Type B pancreatic cell (in vitro differentiated cells): Measurements from ENCODE around the gene KLHDC8B. TPM values are rescaled to one million over a fixed set of nuclear protein-coding genes. Genes with fewer than 3 reads are reported as not detected.
"Not testable (repeated sequence)": the region's sequence is repeated elsewhere in the genome, so short reads cannot be mapped to it uniquely, and the experiment has no call there.

Source experiments
- DNase-seq: peaks from one replicate; pipeline ENCODE4 v3.0.0; 2021; ENCODE audit warnings: mixed read lengths; ENCODE audit not compliant: unreplicated experiment; ENCODE audit errors: extremely low spot score
- H3K27ac Mint-ChIP-seq: 2 replicates; pipeline ENCODE4 v1.8.0; 2021; ENCODE audit warnings: mild to moderate bottlenecking, mixed read lengths
- H3K27me3 Mint-ChIP-seq: 2 replicates; pipeline ENCODE4 v1.8.0; 2021; ENCODE audit warnings: mixed read lengths
- H3K36me3 Mint-ChIP-seq: 2 replicates; pipeline ENCODE4 v1.8.0; 2021; ENCODE audit warnings: mixed read lengths
- H3K4me1 Mint-ChIP-seq: one replicate; pipeline ENCODE4 v1.8.0; 2021; ENCODE audit warnings: mixed read lengths; ENCODE audit not compliant: unreplicated experiment
- H3K4me3 Mint-ChIP-seq: 2 replicates; pipeline ENCODE4 v1.8.0; 2021; ENCODE audit warnings: mild to moderate bottlenecking, mixed read lengths
- H3K9me3 Mint-ChIP-seq: 2 replicates; pipeline ENCODE4 v1.8.0; 2021; ENCODE audit warnings: mixed read lengths
- total RNA-seq: library from RNA; stranded (reverse); gene quantifications from 2 replicates; pipeline ENCODE4 v1.2.1, GENCODE V29; 2021; ENCODE audit warnings: low replicate concordance
- TF ChIP-seq, protein P1 (sequence below): fragments of 200-600 bp; sonication (generic); conservative IDR thresholded peaks from 2 replicates; pipeline ENCODE4 v1.5.0; 2021; ENCODE audit warnings: antibody characterized with exemption, mild to moderate bottlenecking

The KLHDC8B gene
- total RNA-seq, 1 donor from 2014 or later = 42.1 TPM

DNA sequence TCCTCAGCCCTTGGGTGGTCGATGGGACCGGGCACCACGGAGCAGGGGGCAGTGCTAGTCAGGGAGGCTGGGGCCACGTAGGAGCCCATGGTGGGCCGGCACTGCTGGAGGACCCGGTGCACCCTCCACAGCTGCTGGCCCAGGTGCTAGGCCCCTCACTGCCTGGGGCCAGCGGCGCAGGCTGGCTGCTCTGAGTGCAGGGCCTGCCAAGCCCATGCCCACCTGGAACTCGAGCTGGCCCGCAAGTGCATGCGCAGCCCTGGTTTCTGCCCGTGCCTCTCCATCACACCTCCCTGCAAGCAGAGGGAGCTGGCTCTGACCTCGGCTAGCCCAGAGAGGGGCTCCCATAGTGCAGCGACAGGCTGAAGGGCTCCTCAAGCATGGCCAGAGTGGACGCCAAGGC, 42.1 kb downstream of the KLHDC8B start:
- Mint-ChIP-seq H3K36me3 (peaks cover under 1% of the 10 kb centered on the region), H3K27me3 (no peaks in the 10 kb centered on the region), H3K4me3 (no peak overlapping the region)

DNA sequence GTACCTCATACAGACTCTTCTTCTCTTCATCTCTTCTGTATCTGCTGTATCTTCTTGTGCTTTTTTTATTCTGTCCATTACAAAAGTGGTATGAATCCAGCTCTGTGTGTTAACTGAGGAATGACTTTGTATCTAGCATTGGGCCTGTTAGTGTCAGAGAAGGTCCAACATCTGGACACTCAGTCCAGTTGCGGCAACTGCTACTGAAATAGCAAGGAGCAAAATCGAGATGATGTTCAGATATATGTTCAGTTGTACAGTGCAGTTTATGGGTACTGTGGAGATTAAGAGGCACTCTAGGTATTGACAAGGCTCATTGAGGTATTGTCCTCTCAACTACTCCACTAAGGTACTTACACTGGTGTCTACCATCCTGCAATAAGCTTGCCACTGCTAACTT, 42.6 kb downstream of the KLHDC8B start:
- peaks cover 12% of the 10 kb centered on the region for H3K9me3 Mint-ChIP-seq
- H3K4me1 Mint-ChIP-seq = no peaks in the 10 kb centered on the region
- no peak overlapping the region for H3K4me3 Mint-ChIP-seq
- no peak overlapping the region for H3K27ac Mint-ChIP-seq
- no peak for DNase-seq
- TF ChIP-seq, protein P1, sequence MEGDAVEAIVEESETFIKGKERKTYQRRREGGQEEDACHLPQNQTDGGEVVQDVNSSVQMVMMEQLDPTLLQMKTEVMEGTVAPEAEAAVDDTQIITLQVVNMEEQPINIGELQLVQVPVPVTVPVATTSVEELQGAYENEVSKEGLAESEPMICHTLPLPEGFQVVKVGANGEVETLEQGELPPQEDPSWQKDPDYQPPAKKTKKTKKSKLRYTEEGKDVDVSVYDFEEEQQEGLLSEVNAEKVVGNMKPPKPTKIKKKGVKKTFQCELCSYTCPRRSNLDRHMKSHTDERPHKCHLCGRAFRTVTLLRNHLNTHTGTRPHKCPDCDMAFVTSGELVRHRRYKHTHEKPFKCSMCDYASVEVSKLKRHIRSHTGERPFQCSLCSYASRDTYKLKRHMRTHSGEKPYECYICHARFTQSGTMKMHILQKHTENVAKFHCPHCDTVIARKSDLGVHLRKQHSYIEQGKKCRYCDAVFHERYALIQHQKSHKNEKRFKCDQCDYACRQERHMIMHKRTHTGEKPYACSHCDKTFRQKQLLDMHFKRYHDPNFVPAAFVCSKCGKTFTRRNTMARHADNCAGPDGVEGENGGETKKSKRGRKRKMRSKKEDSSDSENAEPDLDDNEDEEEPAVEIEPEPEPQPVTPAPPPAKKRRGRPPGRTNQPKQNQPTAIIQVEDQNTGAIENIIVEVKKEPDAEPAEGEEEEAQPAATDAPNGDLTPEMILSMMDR = no peak
- peaks cover 3% of the 10 kb centered on the region for H3K36me3 Mint-ChIP-seq
- no peaks in the 10 kb centered on the region for H3K27me3 Mint-ChIP-seq

More for the DNA sequence above, 42.1 kb downstream of the KLHDC8B start:
- Mint-ChIP-seq H3K4me1 (no peaks in the 10 kb centered on the region), H3K27ac (no peak overlapping the region), H3K9me3 (peaks cover 12% of the 10 kb centered on the region)
- TF ChIP-seq, protein P1 = no peak
- no peak for DNase-seq

DNA sequence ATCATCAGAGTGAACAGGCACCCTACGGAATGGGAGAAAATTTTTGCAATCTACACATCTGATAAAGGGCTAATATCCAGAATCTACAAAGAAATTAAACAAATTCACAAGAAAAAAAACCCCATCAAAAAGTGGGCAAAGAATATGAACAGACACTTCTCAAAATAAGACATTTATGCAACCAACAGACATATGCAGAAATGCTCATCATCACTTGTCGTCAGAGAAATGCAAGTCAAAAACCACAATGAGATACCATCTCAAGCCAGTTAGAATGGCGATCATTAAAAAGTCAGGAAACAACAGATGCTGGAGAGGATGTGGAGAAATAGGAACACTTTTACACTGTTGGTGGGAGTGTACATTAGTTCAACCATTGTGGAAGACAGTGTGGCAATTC, 45.3 kb downstream of the KLHDC8B start:
- peaks cover 14% of the 10 kb centered on the region for H3K9me3 Mint-ChIP-seq

DNA sequence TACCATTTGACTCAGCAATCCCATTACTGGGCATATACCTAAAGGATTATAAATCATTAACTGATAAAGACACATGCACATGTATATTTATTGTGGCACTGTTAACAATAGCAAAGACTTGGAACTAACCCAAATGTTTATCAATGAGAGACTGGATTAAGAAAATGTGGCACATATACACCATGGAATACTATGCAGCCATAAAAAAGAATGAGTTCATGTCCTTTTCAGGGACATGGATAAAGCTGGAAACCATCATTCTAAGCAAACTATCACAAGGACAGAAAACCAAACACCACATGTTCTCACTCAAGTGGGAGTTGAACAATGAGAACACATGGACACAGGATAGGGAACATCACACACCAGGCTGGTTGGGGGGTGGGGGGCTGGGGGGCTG, 45.7 kb downstream of the KLHDC8B start:
- peaks cover 19% of the 10 kb centered on the region for H3K9me3 Mint-ChIP-seq
- not testable (repeated sequence) for H3K27me3 Mint-ChIP-seq, H3K36me3 Mint-ChIP-seq, H3K4me1 Mint-ChIP-seq, H3K4me3 Mint-ChIP-seq, DNase-seq
- peak overlapping the region; percentile 69 for H3K27ac Mint-ChIP-seq

More for the DNA sequence above, 45.3 kb downstream of the KLHDC8B start:
- not testable (repeated sequence) for H3K4me3 Mint-ChIP-seq, H3K27me3 Mint-ChIP-seq, H3K36me3 Mint-ChIP-seq, DNase-seq, H3K4me1 Mint-ChIP-seq
- peak overlapping the region; percentile 69 for H3K27ac Mint-ChIP-seq

DNA sequence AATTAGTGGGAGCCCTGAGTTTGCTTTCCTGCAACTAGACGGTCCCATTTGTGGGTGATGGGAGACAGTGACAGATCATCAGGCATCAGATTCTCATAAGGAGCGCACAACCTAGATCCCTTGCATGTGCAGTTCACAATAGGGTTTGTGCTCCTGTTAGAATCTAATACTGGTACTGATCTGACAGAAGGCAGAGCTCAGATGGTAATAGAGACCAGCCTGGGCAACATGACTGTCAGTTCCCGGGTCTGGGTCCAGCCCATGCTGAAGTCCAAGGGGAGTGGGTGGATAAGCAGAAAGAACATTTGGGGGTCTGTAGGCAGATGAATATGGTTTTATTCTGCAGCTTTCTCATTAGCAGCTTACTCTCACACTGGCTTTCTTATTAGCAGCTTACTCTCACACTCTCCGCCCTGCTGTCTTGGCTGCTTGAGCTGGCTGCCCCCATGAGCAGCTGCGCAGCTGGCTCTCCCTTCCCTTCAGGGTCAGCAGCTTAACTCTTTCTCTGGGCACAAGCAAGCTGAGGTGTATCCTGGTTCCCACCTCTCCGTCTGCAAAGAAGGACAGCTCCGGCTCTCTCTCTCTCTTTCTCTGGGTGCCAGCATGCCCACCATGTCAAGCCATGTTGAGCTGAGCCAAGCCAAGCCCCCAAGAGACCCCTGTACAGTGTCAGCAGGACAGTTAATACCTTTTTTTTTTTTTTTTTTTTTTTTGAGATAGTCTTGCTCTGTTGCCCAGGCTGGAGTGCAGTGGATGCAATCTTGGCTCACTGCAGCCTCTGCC, 46.5 kb downstream of the KLHDC8B start:
- peaks cover 9% of the 10 kb centered on the region for H3K36me3 Mint-ChIP-seq
- DNase-seq = no peak
- no peak overlapping the region for H3K4me3 Mint-ChIP-seq
- peaks cover 4% of the 10 kb centered on the region for H3K27me3 Mint-ChIP-seq
- peaks cover 4% of the 10 kb centered on the region for H3K4me1 Mint-ChIP-seq
- peaks cover 18% of the 10 kb centered on the region for H3K9me3 Mint-ChIP-seq
- TF ChIP-seq, protein P1 = no peak
- peak overlapping the region; percentile 94 for H3K27ac Mint-ChIP-seq

DNA sequence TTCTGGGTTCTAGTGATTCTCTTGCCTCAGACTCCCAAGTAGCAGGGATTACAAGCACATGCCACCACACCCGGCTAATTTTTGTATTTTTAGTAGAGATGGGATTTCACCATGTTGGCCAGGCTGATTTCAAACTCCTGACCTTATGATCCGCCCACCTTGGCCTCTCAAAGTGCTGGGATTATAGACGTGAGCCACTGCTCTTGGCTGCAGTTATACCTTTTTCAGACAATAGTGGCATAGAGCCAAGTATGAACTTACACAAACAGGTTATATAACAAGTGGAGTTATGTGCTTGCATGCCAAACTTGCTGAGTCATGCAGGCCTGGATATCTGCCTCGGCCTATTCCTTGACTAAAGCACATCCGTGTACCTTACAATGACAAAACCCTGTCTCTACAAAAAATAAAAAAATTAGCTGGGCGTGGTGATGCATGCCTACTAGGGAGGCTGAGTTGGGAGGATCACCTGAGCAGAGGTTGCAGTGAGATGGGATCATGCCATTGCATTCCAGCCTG, 47.1 kb downstream of the KLHDC8B start:
- Mint-ChIP-seq H3K9me3 (peaks cover 17% of the 10 kb centered on the region), H3K4me3 (peak overlapping the region; percentile 58), H3K27ac (peak overlapping the region; percentile 94)
- not testable (repeated sequence) for H3K36me3 Mint-ChIP-seq, H3K4me1 Mint-ChIP-seq, H3K27me3 Mint-ChIP-seq, DNase-seq

DNA sequence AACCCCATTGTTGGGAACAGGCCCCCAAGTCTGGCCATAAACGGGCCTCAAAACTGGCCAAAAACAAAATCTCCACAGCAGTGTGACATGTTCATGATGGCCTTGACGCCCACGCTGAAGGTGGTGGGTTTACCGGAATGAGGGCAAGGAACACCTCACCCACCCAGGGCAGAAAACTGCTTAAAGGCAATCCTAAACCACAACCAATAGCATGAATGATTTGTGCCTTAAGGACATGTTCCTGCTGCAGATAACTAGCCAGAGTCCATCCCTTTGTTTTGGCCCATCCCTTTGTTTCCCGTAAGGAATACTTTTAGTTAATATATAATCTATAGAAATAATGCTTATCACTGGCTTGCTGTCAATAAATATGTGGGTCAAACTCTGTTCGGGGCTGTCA, 47.7 kb downstream of the KLHDC8B start:
- Mint-ChIP-seq H3K4me1 (peaks cover 4% of the 10 kb centered on the region), H3K36me3 (peaks cover 9% of the 10 kb centered on the region), H3K9me3 (peaks cover 13% of the 10 kb centered on the region), H3K27me3 (peaks cover 4% of the 10 kb centered on the region), H3K27ac (no peak overlapping the region), H3K4me3 (no peak overlapping the region)
- TF ChIP-seq, protein P1 = no peak
- DNase-seq = no peak

DNA sequence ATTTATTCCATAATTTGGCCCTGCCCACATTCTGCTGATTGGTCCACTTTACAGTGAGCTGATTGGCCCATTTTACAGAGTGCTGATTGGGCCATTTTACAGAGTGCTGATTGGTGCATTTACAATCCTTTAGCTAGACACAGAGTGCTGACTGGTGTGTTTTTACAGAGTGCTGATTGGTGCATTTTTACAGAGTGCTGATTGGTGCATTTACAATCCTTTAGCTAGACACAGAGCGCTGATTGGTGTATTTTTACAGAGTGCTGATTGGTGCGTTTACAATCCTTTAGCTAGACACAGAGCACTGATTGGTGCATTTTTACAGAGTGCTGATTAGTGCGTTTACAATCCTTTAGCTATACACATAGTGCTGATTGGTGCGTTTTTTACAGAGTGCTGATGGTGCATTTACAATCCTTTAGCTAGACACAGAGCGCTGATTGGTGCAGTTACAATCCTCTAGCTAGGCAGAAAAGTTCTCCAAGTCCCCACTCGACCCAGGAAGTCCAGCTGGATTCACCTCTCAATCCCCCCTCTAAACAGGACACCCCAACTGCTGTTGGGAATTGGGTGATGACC, 49.7 kb downstream of the KLHDC8B start:
- not testable (repeated sequence) for H3K4me3 Mint-ChIP-seq, H3K27ac Mint-ChIP-seq, H3K27me3 Mint-ChIP-seq, H3K4me1 Mint-ChIP-seq, H3K9me3 Mint-ChIP-seq, DNase-seq, H3K36me3 Mint-ChIP-seq
